CD4-positive, alpha-beta memory T cell (primary cell): ENCODE measurements around the gene ORC2. TPM values are rescaled to one million over a fixed set of nuclear protein-coding genes. Genes with fewer than 3 reads are reported as not detected.
A peak's percentile ranks its signal among the peaks of the same experiment; 100 is the strongest.
"Not testable (repeated sequence)": the region's sequence is repeated elsewhere in the genome, so short reads cannot be mapped to it uniquely, and the experiment has no call there.

Experiments
- CTCF ChIA-PET: fragments of 350-600 bp; sonication (Branson Sonifier 250); formaldehyde crosslinking; loops from one replicate; lab custom pipeline; 2021; ENCODE audit warnings: inconsistent platforms; ENCODE audit not compliant: partially characterized antibody; lab: Charles Lee
- POLR2A ChIA-PET: fragments of 350-600 bp; sonication (Branson Sonifier 250); formaldehyde crosslinking; loops from one replicate; lab custom pipeline; 2021; ENCODE audit not compliant: partially characterized antibody; lab: Charles Lee
- DNase-seq, 5 donors: peaks; one replicate each; pipeline versions ENCODE4 v3.0.0 to v3.0.0-alpha.2; 2020 to 2022; ENCODE audit warnings: mixed read lengths in 1 of 5
- H3K27ac ChIP-seq: one replicate; pipeline ENCODE4 v1.7.0; 2013; ENCODE audit warnings: low read depth, low read length
- H3K27me3 ChIP-seq: 2 replicates; pipeline ENCODE4 v1.7.0; 2013; ENCODE audit warnings: mild to moderate bottlenecking, low read length, moderate library complexity; ENCODE audit not compliant: insufficient read depth
- H3K36me3 ChIP-seq: 2 replicates; pipeline ENCODE4 v1.7.0; 2013; ENCODE audit warnings: mild to moderate bottlenecking, low read length, moderate library complexity; ENCODE audit not compliant: insufficient read depth
- H3K4me1 ChIP-seq: 2 replicates; pipeline ENCODE4 v1.7.0; 2013; ENCODE audit warnings: mild to moderate bottlenecking, low read length, moderate library complexity; ENCODE audit not compliant: insufficient read depth
- H3K4me3 ChIP-seq, 2 donors: one replicate each; pipeline ENCODE4 v1.7.0; 2013; ENCODE audit warnings: low read length in 2 of 2, mild to moderate bottlenecking in 1 of 2
- H3K9me3 ChIP-seq, 2 donors: one replicate each; pipeline ENCODE4 v1.7.0; 2013; ENCODE audit warnings: low read length in 2 of 2, control low read depth in 1 of 2; ENCODE audit not compliant: control insufficient read depth in 1 of 2
- H3K27ac Mint-ChIP-seq, 7 donors: one replicate each; pipeline ENCODE4 v1.8.0; 2020 to 2021; ENCODE audit warnings: mixed read lengths in 7 of 7, mild to moderate bottlenecking in 6 of 7, inconsistent platforms in 3 of 7, moderate library complexity in 3 of 7
- H3K27me3 Mint-ChIP-seq, 2 donors: one replicate each; pipeline ENCODE4 v1.8.0; 2020 to 2021; ENCODE audit warnings: mixed read lengths in 2 of 2
- H3K36me3 Mint-ChIP-seq, 2 donors: one replicate each; pipeline ENCODE4 v1.8.0; 2020 to 2021; ENCODE audit warnings: mixed read lengths in 2 of 2, inconsistent platforms in 1 of 2, mild to moderate bottlenecking in 1 of 2
- H3K4me1 Mint-ChIP-seq, 4 donors: one replicate each; pipeline ENCODE4 v1.8.0; 2020 to 2021; ENCODE audit warnings: mixed read lengths in 4 of 4, mild to moderate bottlenecking in 1 of 4
- H3K4me3 Mint-ChIP-seq, 8 donors: one replicate each; pipeline ENCODE4 v1.8.0; 2020 to 2021; ENCODE audit warnings: mixed read lengths in 8 of 8, mild to moderate bottlenecking in 7 of 8, moderate library complexity in 6 of 8, inconsistent platforms in 3 of 8
- H3K9me3 Mint-ChIP-seq, 8 donors: one replicate each; pipeline ENCODE4 v1.8.0; 2020 to 2021; ENCODE audit warnings: mixed read lengths in 8 of 8, mild to moderate bottlenecking in 5 of 8, inconsistent platforms in 3 of 8, moderate library complexity in 1 of 8
- intact Hi-C: fragments of 100-400 bp; cut with micrococcal nuclease; formaldehyde crosslinking; loops from one replicate; pipeline ENCODE4 v1.15.1; 2023
- polyA plus RNA-seq, 2 donors: library from polyadenylated mRNA; unstranded; fragments of 300-500 nt; fragmentation: Illumina TruSeq; gene quantifications; one replicate each; pipeline ENCODE4 v1.2.3, GENCODE V29; 2021
- total RNA-seq, 2 experiments: library from RNA; stranded (reverse); gene quantifications; one replicate each; pipeline ENCODE4 v1.2.3, GENCODE V29; 2021

ORC2 gene
- total and polyA plus RNA-seq, 4 experiments from 2014 or later: 9.1 to 76.4 (median 42.9) TPM

DNA sequence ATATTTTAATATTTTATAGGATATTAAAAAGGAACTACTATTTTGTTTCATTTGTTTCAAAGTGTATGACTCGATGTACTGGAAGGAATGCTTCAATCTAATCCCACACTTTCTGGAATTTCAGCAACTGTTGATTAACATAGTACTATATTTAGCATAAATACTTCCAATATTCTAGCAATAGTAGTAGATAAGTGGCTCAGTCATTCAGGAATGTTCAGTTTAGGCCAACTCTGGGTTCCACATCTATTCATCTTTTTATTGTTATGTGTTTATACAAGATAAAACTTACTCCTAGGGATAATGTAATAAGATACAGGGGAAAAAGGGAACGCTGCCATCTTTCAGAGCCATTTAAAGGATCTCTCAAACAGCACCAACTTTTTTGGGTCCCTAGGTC lies 22.3 kb upstream of the ORC2 start:
- CTCF ChIA-PET: interaction anchor here (0.9 kb wide), 1 partner anchor 16 kb away, joined by 3 read pairs; no protein-coding TSS in a partner anchor
- peaks cover 31 to 47% of the 10 kb centered on the region in 2 donors for H3K36me3 Mint-ChIP-seq

GRCh38 chr2:200976710-200977109 lies 13.2 kb upstream of the ORC2 start:
- ChIA-PET POLR2A (interaction anchor here (1.1 to 3.2 kb wide), 2 partner anchors 14 to 113 kb away, joined by 3 to 9 read pairs; partner anchors contain the start of genes CLK1 and ORC2), CTCF (interaction anchor here (1.5 to 4.8 kb wide), 3 partner anchors 10 to 93 kb away, joined by 3 to 31 read pairs (median 6); partner anchors contain the start of gene ORC2)
- Histone ChIP-seq H3K4me1 (no peaks in the 10 kb centered on the region), H3K36me3 (no peaks in the 10 kb centered on the region), H3K27me3 (no peaks in the 10 kb centered on the region), H3K4me3 (no peak overlapping the region), H3K27ac (no peak overlapping the region), H3K9me3 (no peaks in the 10 kb centered on the region)
- Mint-ChIP-seq H3K9me3 (no peaks in the 10 kb centered on the region), H3K4me1 (peaks cover 0 to 1% (median 0%) of the 10 kb centered on the region in 4 donors), H3K27ac (no peak overlapping the region), H3K27me3 (no peaks in the 10 kb centered on the region), H3K36me3 (peaks cover 15 to 29% of the 10 kb centered on the region in 2 donors), H3K4me3 (no peak overlapping the region)
- intact Hi-C loops: no loop called here
- DNase-seq: no peak

More for the DNA sequence above, 22.3 kb upstream of the ORC2 start:
- H3K4me3 ChIP-seq: no peak overlapping the region
- no peak overlapping the region for H3K27ac ChIP-seq
- no peaks in the 10 kb centered on the region for H3K27me3 ChIP-seq
- no peaks in the 10 kb centered on the region for H3K9me3 ChIP-seq
- H3K9me3 Mint-ChIP-seq: no peaks in the 10 kb centered on the region
- no peaks in the 10 kb centered on the region for H3K4me1 ChIP-seq
- H3K27ac Mint-ChIP-seq: peak overlapping the region in 1 of 7 donors; percentile 57
- H3K4me1 Mint-ChIP-seq: no peaks in the 10 kb centered on the region
- intact Hi-C loops: no loop called here
- no peaks in the 10 kb centered on the region for H3K27me3 Mint-ChIP-seq
- H3K4me3 Mint-ChIP-seq: no peak overlapping the region
- POLR2A ChIA-PET: no interaction called here
- peaks cover 15% of the 10 kb centered on the region for H3K36me3 ChIP-seq
- DNase-seq: no peak

- peaks cover 5 to 19% of the 10 kb centered on the region in 2 donors for H3K36me3 Mint-ChIP-seq
- Histone ChIP-seq H3K4me1 (no peaks in the 10 kb centered on the region), H3K9me3 (no peaks in the 10 kb centered on the region), H3K4me3 (no peak overlapping the region), H3K36me3 (no peaks in the 10 kb centered on the region), H3K27ac (no peak overlapping the region), H3K27me3 (no peaks in the 10 kb centered on the region)
- H3K27ac Mint-ChIP-seq: peak overlapping the region in 3 of 7 donors; percentile 5 to 72 (median 6)
- intact Hi-C loops: no loop called here
- H3K9me3 Mint-ChIP-seq: no peaks in the 10 kb centered on the region
- DNase-seq: no peak
- POLR2A ChIA-PET: interaction anchor here (3.2 kb wide), 1 partner anchor 12 kb away, joined by 9 read pairs; the partner anchor contains the start of gene ORC2
- H3K4me1 Mint-ChIP-seq: peaks cover 0 to 1% (median 0%) of the 10 kb centered on the region in 4 donors
- no peaks in the 10 kb centered on the region for H3K27me3 Mint-ChIP-seq
- no peak overlapping the region for H3K4me3 Mint-ChIP-seq
- CTCF ChIA-PET: interaction anchor here (1.5 to 4.8 kb wide), 2 partner anchors 12 to 95 kb away, joined by 4 to 31 read pairs; partner anchors contain the start of gene ORC2
Observed at GRCh38 chr2:200975672-200976071, 12.2 kb upstream of the ORC2 start.

- H3K4me3 Mint-ChIP-seq, H3K27ac ChIP-seq, H3K4me3 ChIP-seq, intact Hi-C loops, H3K36me3 Mint-ChIP-seq, H3K9me3 Mint-ChIP-seq, H3K36me3 ChIP-seq, H3K27ac Mint-ChIP-seq, DNase-seq, POLR2A ChIA-PET, H3K27me3 Mint-ChIP-seq, H3K9me3 ChIP-seq, H3K27me3 ChIP-seq: not testable (repeated sequence)
- H3K4me1 Mint-ChIP-seq: peaks cover 15 to 30% (median 23%) of the 10 kb centered on the region in 4 donors
- peaks cover 16% of the 10 kb centered on the region for H3K4me1 ChIP-seq
- CTCF ChIA-PET: interaction anchor here (1.4 kb wide), 1 partner anchor 16 kb away, joined by 3 read pairs; no protein-coding TSS in a partner anchor
Observed at GRCh38 chr2:200970057-200970456, 6.6 kb upstream of the ORC2 start.

DNA sequence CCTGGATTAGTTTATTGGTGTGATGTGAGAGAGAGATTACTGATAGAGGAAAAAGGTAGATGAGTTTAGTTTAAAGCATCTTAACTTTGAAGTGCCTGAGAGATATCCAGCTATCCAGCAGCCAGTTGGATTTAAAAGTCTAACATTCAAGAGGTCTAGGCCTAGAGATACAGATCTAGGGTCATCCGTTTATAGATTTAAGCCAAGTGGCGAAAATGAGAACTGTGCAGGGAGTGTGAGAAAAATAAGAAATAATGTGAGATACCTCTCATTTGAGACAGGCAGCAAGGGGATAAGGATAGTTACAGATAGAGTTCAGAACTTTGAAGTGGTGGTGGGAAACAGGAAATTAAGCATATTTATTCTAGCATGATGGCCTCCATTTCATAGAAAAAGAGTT lies 5.3 kb upstream of the ORC2 start:
- CTCF ChIA-PET: interaction anchor here (0.7 to 1.4 kb wide), 3 partner anchors 12 to 122 kb away, joined by 3 read pairs; no protein-coding TSS in a partner anchor
- Mint-ChIP-seq H3K36me3 (peaks cover 0 to 2% of the 10 kb centered on the region in 2 donors), H3K27me3 (no peaks in the 10 kb centered on the region), H3K4me1 (peaks cover 24 to 43% (median 34%) of the 10 kb centered on the region in 4 donors), H3K9me3 (peaks cover 0 to 2% (median 0%) of the 10 kb centered on the region in 8 donors), H3K4me3 (no peak overlapping the region), H3K27ac (peak overlapping the region in 6 of 7 donors; percentile 6 to 81 (median 38))
- H3K27me3 ChIP-seq: no peaks in the 10 kb centered on the region
- POLR2A ChIA-PET: interaction anchor here (0.6 to 1.0 kb wide), 2 partner anchors 92 to 147 kb away, joined by 3 read pairs; partner anchors contain the start of gene CFLAR
- H3K36me3 ChIP-seq: no peaks in the 10 kb centered on the region
- H3K27ac ChIP-seq: no peak overlapping the region
- peaks cover 25% of the 10 kb centered on the region for H3K4me1 ChIP-seq
- DNase-seq: no peak
- no peaks in the 10 kb centered on the region for H3K9me3 ChIP-seq
- no peak overlapping the region for H3K4me3 ChIP-seq
- intact Hi-C loops: no loop called here

GRCh38 chr2:200968162-200968561 lies 4.7 kb upstream of the ORC2 start:
- Histone ChIP-seq H3K27me3 (no peaks in the 10 kb centered on the region), H3K36me3 (no peaks in the 10 kb centered on the region), H3K9me3 (no peaks in the 10 kb centered on the region), H3K27ac (no peak overlapping the region), H3K4me3 (no peak overlapping the region), H3K4me1 (peaks cover 25% of the 10 kb centered on the region)
- CTCF ChIA-PET: interaction anchor here (1.2 kb wide), 1 partner anchor 11 kb away, joined by 3 read pairs; no protein-coding TSS in a partner anchor
- H3K4me3 Mint-ChIP-seq: peak overlapping the region in 1 of 8 donors; percentile 20
- POLR2A ChIA-PET: interaction anchor here (1.0 to 1.2 kb wide), 2 partner anchors 9 to 147 kb away, joined by 3 to 4 read pairs; partner anchors contain the start of gene CFLAR
- H3K27me3 Mint-ChIP-seq: no peaks in the 10 kb centered on the region
- intact Hi-C loops: no loop called here
- H3K4me1 Mint-ChIP-seq: peaks cover 26 to 49% (median 37%) of the 10 kb centered on the region in 4 donors
- H3K36me3 Mint-ChIP-seq: peaks cover 0 to 7% of the 10 kb centered on the region in 2 donors
- DNase-seq: no peak
- H3K27ac Mint-ChIP-seq: peak overlapping the region in 6 of 7 donors; percentile 2 to 81 (median 20)
- peaks cover 0 to 4% (median 0%) of the 10 kb centered on the region in 8 donors for H3K9me3 Mint-ChIP-seq

DNA sequence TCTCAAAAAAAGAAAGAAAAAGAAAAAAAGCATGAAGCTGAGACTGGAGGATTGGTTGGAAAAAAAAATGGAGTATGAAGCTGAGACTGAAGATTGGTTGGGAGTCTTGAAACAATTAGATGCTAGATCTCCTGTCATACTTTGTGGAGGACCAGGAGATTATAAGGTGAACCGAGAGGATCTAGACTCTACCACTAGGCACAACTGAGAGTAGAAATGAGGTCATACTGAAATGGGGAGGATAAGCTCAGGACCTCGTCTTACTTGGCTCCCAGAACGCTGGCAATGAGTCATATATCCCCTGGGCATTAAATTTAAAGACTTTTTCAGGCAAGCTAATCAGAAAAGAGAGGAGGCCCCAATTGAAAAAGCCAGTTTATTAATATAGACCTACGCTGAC lies 3.3 kb upstream of the ORC2 start:
- no peak for DNase-seq
- Histone ChIP-seq H3K27me3 (no peaks in the 10 kb centered on the region), H3K27ac (no peak overlapping the region), H3K4me1 (peaks cover 37% of the 10 kb centered on the region), H3K36me3 (no peaks in the 10 kb centered on the region), H3K9me3 (no peaks in the 10 kb centered on the region), H3K4me3 (no peak overlapping the region)
- Mint-ChIP-seq H3K9me3 (peaks cover 0 to 4% (median 0%) of the 10 kb centered on the region in 8 donors), H3K27ac (peak overlapping the region in 4 of 7 donors; percentile 3 to 73 (median 40)), H3K36me3 (peaks cover 0 to 15% of the 10 kb centered on the region in 2 donors), H3K4me1 (peaks cover 35 to 63% (median 48%) of the 10 kb centered on the region in 4 donors), H3K4me3 (peak overlapping the region in 1 of 8 donors; percentile 11), H3K27me3 (no peaks in the 10 kb centered on the region)
- intact Hi-C loops: no loop called here
- ChIA-PET CTCF (interaction anchor here (0.9 to 5.7 kb wide), 3 partner anchors 15 to 192 kb away, joined by 3 to 26 read pairs (median 4); partner anchors contain the start of gene NIF3L1), POLR2A (interaction anchor here (1.2 kb wide), 1 partner anchor 8 kb away, joined by 4 read pairs; no protein-coding TSS in a partner anchor)
